Hepatocyte (in vitro differentiated cells): ENCODE measurements around the gene MEG3.

Experiments used
- EZH2phosphoT487 ChIP-seq: fragments of 200-600 bp; sonication (generic); IDR thresholded peaks from one replicate; pipeline ENCODE4 v1.6.1; 2018; ENCODE audit warnings: antibody characterized with exemption, mild to moderate bottlenecking, low read depth, moderate library complexity; ENCODE audit not compliant: unreplicated experiment, severe bottlenecking
- TF ChIP-seq, protein P1 (sequence below): fragments of 200-600 bp; sonication (generic); IDR thresholded peaks from 2 replicates; pipeline ENCODE4 v1.5.1; 2016; ENCODE audit warnings: antibody characterized with exemption, mild to moderate bottlenecking; ENCODE audit not compliant: poor library complexity

DNA sequence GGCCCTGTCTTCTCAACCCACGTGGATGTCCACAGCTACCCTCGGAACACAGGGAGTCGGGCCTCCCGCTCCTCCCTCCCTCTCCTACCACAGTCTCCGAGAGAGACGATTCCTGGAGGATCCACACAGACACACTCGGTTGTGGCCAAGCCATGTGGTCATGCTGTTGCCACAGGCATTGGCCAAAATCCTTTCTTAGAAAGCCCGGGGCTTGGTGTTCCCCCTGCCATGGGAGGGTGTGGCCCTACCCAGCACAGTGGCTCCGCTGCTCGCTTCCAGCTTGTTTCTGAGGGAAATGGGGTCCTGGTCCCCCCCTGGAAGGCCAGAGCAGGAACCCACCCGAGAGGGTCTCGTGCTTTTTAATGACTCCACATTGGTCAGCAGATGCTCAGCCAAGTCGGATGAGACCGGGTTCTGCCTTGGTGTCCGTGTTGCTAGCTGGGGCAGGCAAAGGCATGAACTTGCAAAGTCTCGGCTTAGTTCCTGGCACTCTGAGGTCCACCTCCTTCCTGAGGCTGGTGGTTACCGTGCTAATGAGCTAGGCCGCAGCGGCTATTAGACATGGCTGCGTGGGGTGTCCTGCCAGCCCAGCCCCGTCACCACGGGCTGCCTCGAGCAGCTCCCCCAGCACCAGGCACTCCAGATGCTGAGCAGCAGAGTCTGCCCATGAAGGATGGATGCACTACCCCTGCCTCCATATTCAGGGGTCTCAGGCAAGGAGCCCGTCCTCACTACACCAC is 46.8 kb upstream of the MEG3 start:
- no peak for TF ChIP-seq EZH2phosphoT487
- TF ChIP-seq, protein P1, sequence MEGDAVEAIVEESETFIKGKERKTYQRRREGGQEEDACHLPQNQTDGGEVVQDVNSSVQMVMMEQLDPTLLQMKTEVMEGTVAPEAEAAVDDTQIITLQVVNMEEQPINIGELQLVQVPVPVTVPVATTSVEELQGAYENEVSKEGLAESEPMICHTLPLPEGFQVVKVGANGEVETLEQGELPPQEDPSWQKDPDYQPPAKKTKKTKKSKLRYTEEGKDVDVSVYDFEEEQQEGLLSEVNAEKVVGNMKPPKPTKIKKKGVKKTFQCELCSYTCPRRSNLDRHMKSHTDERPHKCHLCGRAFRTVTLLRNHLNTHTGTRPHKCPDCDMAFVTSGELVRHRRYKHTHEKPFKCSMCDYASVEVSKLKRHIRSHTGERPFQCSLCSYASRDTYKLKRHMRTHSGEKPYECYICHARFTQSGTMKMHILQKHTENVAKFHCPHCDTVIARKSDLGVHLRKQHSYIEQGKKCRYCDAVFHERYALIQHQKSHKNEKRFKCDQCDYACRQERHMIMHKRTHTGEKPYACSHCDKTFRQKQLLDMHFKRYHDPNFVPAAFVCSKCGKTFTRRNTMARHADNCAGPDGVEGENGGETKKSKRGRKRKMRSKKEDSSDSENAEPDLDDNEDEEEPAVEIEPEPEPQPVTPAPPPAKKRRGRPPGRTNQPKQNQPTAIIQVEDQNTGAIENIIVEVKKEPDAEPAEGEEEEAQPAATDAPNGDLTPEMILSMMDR: no peak
